HepG2 (cell line): ENCODE data around the gene CCDC83.

Experiments
- EP300 ChIP-seq, 3 experiments: sonication (generic) in 1 of 3; formaldehyde crosslinking in 1 of 3; IDR thresholded peaks; 2 replicates each; pipeline versions ENCODE4 v1.5.1 to v1.6.1; 2011 to 2020; ENCODE audit warnings: low read depth in 2 of 3, low read length in 2 of 3, borderline replicate concordance in 1 of 3, improper control_type of control experiment in 1 of 3, mild to moderate bottlenecking in 1 of 3, missing genetic modification reagents in 1 of 3, moderate library complexity in 1 of 3
- FOSL1 ChIP-seq: sonication (generic); formaldehyde crosslinking; IDR thresholded peaks from 2 replicates; pipeline ENCODE4 v1.9.0; 2021; ENCODE audit warnings: missing genetic modification reagents, borderline replicate concordance
- PHF21A ChIP-seq: sonication (generic); formaldehyde crosslinking; IDR thresholded peaks from 2 replicates; pipeline ENCODE4 v1.5.0; 2020; ENCODE audit warnings: mild to moderate bottlenecking, missing genetic modification reagents
- TCF7L2 ChIP-seq: IDR thresholded peaks from 2 replicates; pipeline ENCODE4 v1.6.1; 2011; ENCODE audit warnings: mild to moderate bottlenecking, low read depth, low read length, moderate library complexity
- ZNF354B ChIP-seq: sonication (generic); formaldehyde crosslinking; IDR thresholded peaks from 2 replicates; pipeline ENCODE4 v1.8.0; 2022; ENCODE audit warnings: mild to moderate bottlenecking, missing genetic modification reagents
- TF ChIP-seq, protein P1 (sequence below): fragments of 450-650 bp; IDR thresholded peaks from 2 replicates; pipeline ENCODE4 v1.6.1; 2016
- TF ChIP-seq, protein P2 (sequence below): sonication (generic); formaldehyde crosslinking; IDR thresholded peaks from 2 replicates; pipeline ENCODE4 v1.5.0; 2020; ENCODE audit warnings: mild to moderate bottlenecking, missing genetic modification reagents, moderate library complexity
- TF ChIP-seq, protein P3 (sequence below): sonication (generic); formaldehyde crosslinking; IDR thresholded peaks from 2 replicates; pipeline ENCODE4 v1.4.0; 2020; ENCODE audit warnings: missing genetic modification reagents

DNA sequence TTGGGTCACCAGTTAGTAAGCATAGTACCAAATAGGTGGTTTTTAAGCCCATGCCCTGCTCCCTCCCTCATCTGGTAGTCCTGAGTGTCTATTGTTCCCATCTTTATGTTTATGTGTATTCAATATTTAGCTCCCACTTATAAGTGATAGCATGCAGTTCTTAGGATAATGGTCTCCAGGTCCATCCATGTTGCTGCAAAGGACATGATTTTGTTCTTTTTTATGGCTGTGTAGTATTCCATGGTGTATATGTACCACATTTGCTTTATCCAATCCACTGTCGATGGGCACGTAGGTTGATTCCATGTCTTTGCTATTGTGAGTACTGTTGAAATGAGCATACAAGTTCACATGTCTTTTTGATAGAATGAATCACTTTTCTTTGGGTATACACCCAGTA lies 26.0 kb upstream of the CCDC83 start:
- TF ChIP-seq EP300 (IDR thresholded peaks at IDR 0.05; ENCODE audit: low read depth in 2 of 2, low read length in 2 of 2) (no peak), EP300 (CRISPR knock-in tag; IDR thresholded peaks at IDR 0.05; ENCODE audit: borderline replicate concordance) (no peak), ZNF354B (no peak), FOSL1 (no peak), TCF7L2 (no peak), PHF21A (CRISPR knock-in tag) (no peak)
- TF ChIP-seq, protein P1, sequence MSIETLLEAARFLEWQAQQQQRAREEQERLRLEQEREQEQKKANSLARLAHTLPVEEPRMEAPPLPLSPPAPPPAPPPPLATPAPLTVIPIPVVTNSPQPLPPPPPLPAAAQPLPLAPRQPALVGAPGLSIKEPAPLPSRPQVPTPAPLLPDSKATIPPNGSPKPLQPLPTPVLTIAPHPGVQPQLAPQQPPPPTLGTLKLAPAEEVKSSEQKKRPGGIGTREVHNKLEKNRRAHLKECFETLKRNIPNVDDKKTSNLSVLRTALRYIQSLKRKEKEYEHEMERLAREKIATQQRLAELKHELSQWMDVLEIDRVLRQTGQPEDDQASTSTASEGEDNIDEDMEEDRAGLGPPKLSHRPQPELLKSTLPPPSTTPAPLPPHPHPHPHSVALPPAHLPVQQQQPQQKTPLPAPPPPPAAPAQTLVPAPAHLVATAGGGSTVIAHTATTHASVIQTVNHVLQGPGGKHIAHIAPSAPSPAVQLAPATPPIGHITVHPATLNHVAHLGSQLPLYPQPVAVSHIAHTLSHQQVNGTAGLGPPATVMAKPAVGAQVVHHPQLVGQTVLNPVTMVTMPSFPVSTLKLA: no peak
- TF ChIP-seq, protein P2, sequence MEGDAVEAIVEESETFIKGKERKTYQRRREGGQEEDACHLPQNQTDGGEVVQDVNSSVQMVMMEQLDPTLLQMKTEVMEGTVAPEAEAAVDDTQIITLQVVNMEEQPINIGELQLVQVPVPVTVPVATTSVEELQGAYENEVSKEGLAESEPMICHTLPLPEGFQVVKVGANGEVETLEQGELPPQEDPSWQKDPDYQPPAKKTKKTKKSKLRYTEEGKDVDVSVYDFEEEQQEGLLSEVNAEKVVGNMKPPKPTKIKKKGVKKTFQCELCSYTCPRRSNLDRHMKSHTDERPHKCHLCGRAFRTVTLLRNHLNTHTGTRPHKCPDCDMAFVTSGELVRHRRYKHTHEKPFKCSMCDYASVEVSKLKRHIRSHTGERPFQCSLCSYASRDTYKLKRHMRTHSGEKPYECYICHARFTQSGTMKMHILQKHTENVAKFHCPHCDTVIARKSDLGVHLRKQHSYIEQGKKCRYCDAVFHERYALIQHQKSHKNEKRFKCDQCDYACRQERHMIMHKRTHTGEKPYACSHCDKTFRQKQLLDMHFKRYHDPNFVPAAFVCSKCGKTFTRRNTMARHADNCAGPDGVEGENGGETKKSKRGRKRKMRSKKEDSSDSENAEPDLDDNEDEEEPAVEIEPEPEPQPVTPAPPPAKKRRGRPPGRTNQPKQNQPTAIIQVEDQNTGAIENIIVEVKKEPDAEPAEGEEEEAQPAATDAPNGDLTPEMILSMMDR (CRISPR knock-in tag): no peak
- TF ChIP-seq, protein P3, sequence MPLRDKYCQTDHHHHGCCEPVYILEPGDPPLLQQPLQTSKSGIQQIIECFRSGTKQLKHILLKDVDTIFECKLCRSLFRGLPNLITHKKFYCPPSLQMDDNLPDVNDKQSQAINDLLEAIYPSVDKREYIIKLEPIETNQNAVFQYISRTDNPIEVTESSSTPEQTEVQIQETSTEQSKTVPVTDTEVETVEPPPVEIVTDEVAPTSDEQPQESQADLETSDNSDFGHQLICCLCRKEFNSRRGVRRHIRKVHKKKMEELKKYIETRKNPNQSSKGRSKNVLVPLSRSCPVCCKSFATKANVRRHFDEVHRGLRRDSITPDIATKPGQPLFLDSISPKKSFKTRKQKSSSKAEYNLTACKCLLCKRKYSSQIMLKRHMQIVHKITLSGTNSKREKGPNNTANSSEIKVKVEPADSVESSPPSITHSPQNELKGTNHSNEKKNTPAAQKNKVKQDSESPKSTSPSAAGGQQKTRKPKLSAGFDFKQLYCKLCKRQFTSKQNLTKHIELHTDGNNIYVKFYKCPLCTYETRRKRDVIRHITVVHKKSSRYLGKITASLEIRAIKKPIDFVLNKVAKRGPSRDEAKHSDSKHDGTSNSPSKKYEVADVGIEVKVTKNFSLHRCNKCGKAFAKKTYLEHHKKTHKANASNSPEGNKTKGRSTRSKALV (CRISPR knock-in tag): no peak
